ENCODE results near the gene RAB36.

The RAB36 gene

GRCh38 chr22:23110922-23111527 lies 34.3 kb upstream of the RAB36 start:
- Mint-ChIP-seq H3K36me3 (ENCODE audit: insufficient read depth) (no peaks in the 10 kb centered on the region), H3K27ac (ENCODE audit: low read depth) (no peak overlapping the region), H3K9me3 (no peaks in the 10 kb centered on the region), H3K4me3 (no peak overlapping the region), H3K27me3 (no peaks in the 10 kb centered on the region), H3K4me1 (no peaks in the 10 kb centered on the region)
- ATAC-seq (replicated peaks; ENCODE audit: extremely low read depth, poor library complexity, severe bottlenecking) (no peak), DNase-seq (ENCODE audit: low spot score in 2 of 2) (no peak)

GRCh38 chr22:23112472-23113012 lies 32.7 kb upstream of the RAB36 start:
- DNase-seq (ENCODE audit: low spot score in 2 of 2): no peak

GRCh38 chr22:23113067-23113846 lies 32.0 kb upstream of the RAB36 start:
- Mint-ChIP-seq H3K27me3 (no peaks in the 10 kb centered on the region), H3K36me3 (ENCODE audit: insufficient read depth) (no peaks in the 10 kb centered on the region), H3K4me1 (no peaks in the 10 kb centered on the region), H3K9me3 (no peaks in the 10 kb centered on the region), H3K27ac (ENCODE audit: low read depth) (no peak overlapping the region), H3K4me3 (no peak overlapping the region)
- no peak for ATAC-seq (replicated peaks; ENCODE audit: extremely low read depth, poor library complexity, severe bottlenecking)
- no peak for DNase-seq (ENCODE audit: low spot score in 2 of 2)

More at GRCh38 chr22:23112472-23113012, 32.7 kb upstream of the RAB36 start:
- ATAC-seq (replicated peaks; ENCODE audit: extremely low read depth, poor library complexity, severe bottlenecking): no peak
- H3K4me1 Mint-ChIP-seq: no peaks in the 10 kb centered on the region
- H3K27me3 Mint-ChIP-seq: no peaks in the 10 kb centered on the region
- no peaks in the 10 kb centered on the region for H3K36me3 Mint-ChIP-seq (ENCODE audit: insufficient read depth)
- no peak overlapping the region for H3K27ac Mint-ChIP-seq (ENCODE audit: low read depth)
- no peaks in the 10 kb centered on the region for H3K9me3 Mint-ChIP-seq
- H3K4me3 Mint-ChIP-seq: no peak overlapping the region

GRCh38 chr22:23113847-23114720 lies 31.2 kb upstream of the RAB36 start:
- DNase-seq (ENCODE audit: low spot score in 2 of 2) (no peak), ATAC-seq (replicated peaks; ENCODE audit: extremely low read depth, poor library complexity, severe bottlenecking) (no peak)
- Mint-ChIP-seq H3K36me3 (ENCODE audit: insufficient read depth) (no peaks in the 10 kb centered on the region), H3K4me1 (peaks cover 2% of the 10 kb centered on the region), H3K27ac (ENCODE audit: low read depth) (no peak overlapping the region), H3K4me3 (no peak overlapping the region), H3K27me3 (no peaks in the 10 kb centered on the region), H3K9me3 (no peaks in the 10 kb centered on the region)

- no peak for ATAC-seq (replicated peaks; ENCODE audit: extremely low read depth, poor library complexity, severe bottlenecking)
- H3K9me3 Mint-ChIP-seq: no peaks in the 10 kb centered on the region
- no peak overlapping the region for H3K4me3 Mint-ChIP-seq
- H3K36me3 Mint-ChIP-seq (ENCODE audit: insufficient read depth): peaks cover 2% of the 10 kb centered on the region
- H3K4me1 Mint-ChIP-seq: peaks cover 7% of the 10 kb centered on the region
- no peaks in the 10 kb centered on the region for H3K27me3 Mint-ChIP-seq
- no peak overlapping the region for H3K27ac Mint-ChIP-seq (ENCODE audit: low read depth)
- no peak for DNase-seq (ENCODE audit: low spot score in 2 of 2)
Observed at GRCh38 chr22:23114721-23115020, 30.6 kb upstream of the RAB36 start.

- H3K36me3 Mint-ChIP-seq (ENCODE audit: insufficient read depth): peaks cover 2% of the 10 kb centered on the region
- no peak overlapping the region for H3K4me3 Mint-ChIP-seq
- ATAC-seq (replicated peaks; ENCODE audit: extremely low read depth, poor library complexity, severe bottlenecking) (no peak), DNase-seq (ENCODE audit: low spot score in 2 of 2) (no peak)
- H3K27me3 Mint-ChIP-seq: no peaks in the 10 kb centered on the region
- no peak overlapping the region for H3K27ac Mint-ChIP-seq (ENCODE audit: low read depth)
- peaks cover 12% of the 10 kb centered on the region for H3K4me1 Mint-ChIP-seq
- H3K9me3 Mint-ChIP-seq: no peaks in the 10 kb centered on the region
Observed at GRCh38 chr22:23115369-23115768, 29.9 kb upstream of the RAB36 start.

GRCh38 chr22:23115825-23116494 lies 29.3 kb upstream of the RAB36 start:
- DNase-seq (ENCODE audit: low spot score in 2 of 2) (no peak), ATAC-seq (replicated peaks; ENCODE audit: extremely low read depth, poor library complexity, severe bottlenecking) (no peak)
- no peaks in the 10 kb centered on the region for H3K27me3 Mint-ChIP-seq
- no peak overlapping the region for H3K4me3 Mint-ChIP-seq
- H3K36me3 Mint-ChIP-seq (ENCODE audit: insufficient read depth): peaks cover 2% of the 10 kb centered on the region
- peaks cover 17% of the 10 kb centered on the region for H3K4me1 Mint-ChIP-seq
- no peak overlapping the region for H3K27ac Mint-ChIP-seq (ENCODE audit: low read depth)
- H3K9me3 Mint-ChIP-seq: no peaks in the 10 kb centered on the region

GRCh38 chr22:23116506-23117263 lies 28.6 kb upstream of the RAB36 start:
- no peak for DNase-seq (ENCODE audit: low spot score in 2 of 2)
- no peak overlapping the region for H3K4me3 Mint-ChIP-seq
- ATAC-seq (replicated peaks; ENCODE audit: extremely low read depth, poor library complexity, severe bottlenecking): no peak
- H3K4me1 Mint-ChIP-seq: peaks cover 17% of the 10 kb centered on the region
- H3K36me3 Mint-ChIP-seq (ENCODE audit: insufficient read depth): peaks cover 2% of the 10 kb centered on the region
- H3K27ac Mint-ChIP-seq (ENCODE audit: low read depth): no peak overlapping the region
- no peaks in the 10 kb centered on the region for H3K9me3 Mint-ChIP-seq
- H3K27me3 Mint-ChIP-seq: no peaks in the 10 kb centered on the region

- no peak for ATAC-seq (replicated peaks; ENCODE audit: extremely low read depth, poor library complexity, severe bottlenecking)
- Mint-ChIP-seq H3K4me1 (peaks cover 17% of the 10 kb centered on the region), H3K4me3 (no peak overlapping the region), H3K27me3 (no peaks in the 10 kb centered on the region), H3K9me3 (no peaks in the 10 kb centered on the region), H3K27ac (ENCODE audit: low read depth) (no peak overlapping the region), H3K36me3 (ENCODE audit: insufficient read depth) (peaks cover 2% of the 10 kb centered on the region)
- DNase-seq (ENCODE audit: low spot score in 2 of 2): no peak
Observed at GRCh38 chr22:23117275-23117674, 28.0 kb upstream of the RAB36 start.

- DNase-seq (ENCODE audit: low spot score in 2 of 2) (no peak), ATAC-seq (replicated peaks; ENCODE audit: extremely low read depth, poor library complexity, severe bottlenecking) (no peak)
- Mint-ChIP-seq H3K9me3 (no peaks in the 10 kb centered on the region), H3K27me3 (peaks cover 4% of the 10 kb centered on the region), H3K36me3 (ENCODE audit: insufficient read depth) (peaks cover 2% of the 10 kb centered on the region), H3K4me3 (no peak overlapping the region), H3K4me1 (peaks cover 17% of the 10 kb centered on the region), H3K27ac (ENCODE audit: low read depth) (peak overlapping the region; percentile 97)
Observed at GRCh38 chr22:23117891-23118646, 27.2 kb upstream of the RAB36 start.
